OCI-LY3 (cell line): ENCODE measurements around the gene GABARAP.

Source experiments
- H2AFZ ChIP-seq: fragments of 200-600, 300-600 bp; shearing (Covaris generic); 2 replicates; pipeline ENCODE4 v1.6.0; 2014; ENCODE audit warnings: antibody characterized with exemption, low read depth, low read length
- H3K27ac ChIP-seq: fragments of 200-600, 300-600 bp; sonication (generic); 2 replicates; pipeline ENCODE4 v1.5.1; 2014; ENCODE audit warnings: mild to moderate bottlenecking, low read length, moderate library complexity, mixed read lengths
- H3K27me3 ChIP-seq: fragments of 200-600, 300-600 bp; sonication (generic); 2 replicates; pipeline ENCODE4 v1.6.1; 2014; ENCODE audit warnings: low read depth, low read length, mixed read lengths
- H3K36me3 ChIP-seq: fragments of 200-600, 300-600 bp; sonication (generic); replicated peaks from 2 replicates; pipeline ENCODE3; 2014; ENCODE audit warnings: low read depth, low read length, mixed read lengths
- H3K4me1 ChIP-seq: fragments of 300-600, 200-600 bp; sonication (generic); 2 replicates; pipeline ENCODE4 v1.6.1; 2014; ENCODE audit warnings: low read length, mixed read lengths
- H3K4me2 ChIP-seq: fragments of 200-600, 300-600 bp; sonication (generic); 2 replicates; pipeline ENCODE4 v1.6.1; 2014; ENCODE audit warnings: low read length, mixed read lengths
- H3K4me3 ChIP-seq: fragments of 300-600, 200-600 bp; sonication (generic); 2 replicates; pipeline ENCODE4 v1.5.1; 2014; ENCODE audit warnings: antibody characterized with exemption, mild to moderate bottlenecking, low read length, moderate library complexity
- H3K79me2 ChIP-seq: fragments of 300-600, 200-600 bp; shearing (Covaris generic); 2 replicates; pipeline ENCODE4 v1.6.1; 2014; ENCODE audit warnings: mild to moderate bottlenecking, low read length, mixed read lengths
- H3K9ac ChIP-seq: fragments of 300-600, 200-600 bp; shearing (Covaris generic); 2 replicates; pipeline ENCODE4 v1.6.0; 2014; ENCODE audit warnings: mild to moderate bottlenecking, low read length, moderate library complexity
- H3K9me3 ChIP-seq: fragments of 200-600, 300-600 bp; shearing (Covaris generic); 2 replicates; pipeline ENCODE4 v1.6.1; 2014; ENCODE audit warnings: low read length, mixed read lengths; ENCODE audit not compliant: insufficient read depth
- H4K20me1 ChIP-seq: fragments of 200-600, 300-600 bp; sonication (generic); 2 replicates; pipeline ENCODE4 v1.6.1; 2016; ENCODE audit warnings: low read length, mixed read lengths; ENCODE audit not compliant: insufficient read depth
- EZH2phosphoT487 ChIP-seq: fragments of 200-600 bp; shearing (Covaris generic); IDR thresholded peaks from 2 replicates; pipeline ENCODE4 v1.6.1; 2018; ENCODE audit warnings: antibody characterized with exemption, mixed run types, low read depth
- TF ChIP-seq, protein P1 (sequence below): fragments of 200-600, 300-600 bp; sonication (generic); IDR thresholded peaks from 2 replicates; pipeline ENCODE4 v1.5.1; 2014; ENCODE audit warnings: antibody characterized with exemption, low read length, low read depth

GABARAP gene

DNA sequence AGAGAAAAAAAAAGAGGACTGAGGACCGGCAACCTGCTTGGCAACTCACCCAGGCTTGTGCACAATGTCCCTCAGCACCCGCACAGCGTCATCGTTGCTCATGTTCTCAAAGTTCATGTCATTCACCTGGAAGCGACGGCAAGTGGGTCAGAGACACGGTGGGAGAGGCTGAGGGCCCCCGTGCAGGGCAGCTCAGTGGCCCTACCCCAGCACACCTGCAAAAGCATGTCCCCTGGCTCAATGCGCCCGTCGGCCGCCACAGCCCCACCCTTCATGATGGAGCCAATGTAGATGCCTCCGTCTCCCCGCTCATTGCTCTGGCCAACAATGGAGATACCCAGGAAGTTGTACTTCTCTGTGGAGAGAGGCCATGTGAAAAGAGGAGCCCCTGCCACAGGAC lies 13.3 kb downstream of the GABARAP start:
- H3K36me3 ChIP-seq, result peaks cover 1% of the 10 kb centered on the region
- H3K79me2 ChIP-seq, result peaks cover 29% of the 10 kb centered on the region

GRCh38 chr17:7226721-7227710 lies 15.2 kb downstream of the GABARAP start:
- Histone ChIP-seq H3K4me1 (no peaks in the 10 kb centered on the region), H3K27me3 (no peaks in the 10 kb centered on the region), H3K79me2 (peaks cover 10% of the 10 kb centered on the region), H3K9me3 (no peaks in the 10 kb centered on the region), H3K36me3 (peaks cover 7% of the 10 kb centered on the region), H4K20me1 (peaks cover 1% of the 10 kb centered on the region; the same call in 1 of the 2 replicates), H2AFZ (no peak overlapping the region), H3K27ac (no peak overlapping the region), H3K9ac (no peak overlapping the region), H3K4me3 (no peak overlapping the region), H3K4me2 (no peak overlapping the region)
- TF ChIP-seq, protein P1, sequence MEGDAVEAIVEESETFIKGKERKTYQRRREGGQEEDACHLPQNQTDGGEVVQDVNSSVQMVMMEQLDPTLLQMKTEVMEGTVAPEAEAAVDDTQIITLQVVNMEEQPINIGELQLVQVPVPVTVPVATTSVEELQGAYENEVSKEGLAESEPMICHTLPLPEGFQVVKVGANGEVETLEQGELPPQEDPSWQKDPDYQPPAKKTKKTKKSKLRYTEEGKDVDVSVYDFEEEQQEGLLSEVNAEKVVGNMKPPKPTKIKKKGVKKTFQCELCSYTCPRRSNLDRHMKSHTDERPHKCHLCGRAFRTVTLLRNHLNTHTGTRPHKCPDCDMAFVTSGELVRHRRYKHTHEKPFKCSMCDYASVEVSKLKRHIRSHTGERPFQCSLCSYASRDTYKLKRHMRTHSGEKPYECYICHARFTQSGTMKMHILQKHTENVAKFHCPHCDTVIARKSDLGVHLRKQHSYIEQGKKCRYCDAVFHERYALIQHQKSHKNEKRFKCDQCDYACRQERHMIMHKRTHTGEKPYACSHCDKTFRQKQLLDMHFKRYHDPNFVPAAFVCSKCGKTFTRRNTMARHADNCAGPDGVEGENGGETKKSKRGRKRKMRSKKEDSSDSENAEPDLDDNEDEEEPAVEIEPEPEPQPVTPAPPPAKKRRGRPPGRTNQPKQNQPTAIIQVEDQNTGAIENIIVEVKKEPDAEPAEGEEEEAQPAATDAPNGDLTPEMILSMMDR, result no peak
- no peak for TF ChIP-seq EZH2phosphoT487

More for the DNA sequence above, 13.3 kb downstream of the GABARAP start:
- no peaks in the 10 kb centered on the region for H3K9me3 ChIP-seq
- no peak for TF ChIP-seq EZH2phosphoT487
- TF ChIP-seq, protein P1, result no peak
- H3K4me1 ChIP-seq, result peaks cover 4% of the 10 kb centered on the region
- H3K4me3 ChIP-seq, result no peak overlapping the region
- no peaks in the 10 kb centered on the region for H3K27me3 ChIP-seq
- no peak overlapping the region for H3K27ac ChIP-seq
- no peak overlapping the region for H3K4me2 ChIP-seq
- no peak overlapping the region for H2AFZ ChIP-seq
- peaks cover 6% of the 10 kb centered on the region; the same call in 1 of the 2 replicates for H4K20me1 ChIP-seq
- H3K9ac ChIP-seq, result no peak overlapping the region

DNA sequence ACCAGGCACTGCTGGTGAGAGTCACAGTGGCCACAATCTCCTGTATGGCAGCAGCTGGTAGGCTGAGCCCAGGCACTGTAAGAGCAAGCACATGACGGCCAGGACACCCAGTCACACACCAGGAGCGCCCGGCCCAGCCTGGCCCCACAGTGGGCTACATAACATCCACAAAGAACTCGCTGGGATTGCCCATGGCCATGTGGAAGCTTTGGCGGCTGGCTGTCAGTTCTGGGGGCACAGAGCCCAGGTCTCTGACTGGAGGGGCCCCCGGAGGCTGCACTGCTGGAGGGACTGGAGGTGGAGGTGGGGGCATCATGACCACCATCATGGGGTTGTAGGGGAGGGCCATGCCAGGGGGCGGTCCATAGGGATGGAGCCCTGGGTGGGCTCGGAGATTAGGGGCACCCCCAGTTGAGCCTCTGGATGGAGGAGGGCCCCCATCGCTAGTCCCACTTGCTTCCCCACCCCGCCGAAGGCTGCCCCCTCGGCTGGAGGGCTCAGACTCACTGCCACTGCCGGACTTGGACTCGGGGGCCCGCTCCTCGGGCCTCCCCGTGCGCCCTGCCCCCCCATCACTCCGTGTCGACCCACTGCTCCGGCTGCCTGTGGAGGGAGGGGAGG lies 16.4 kb downstream of the GABARAP start:
- Histone ChIP-seq H3K36me3 (peaks cover 7% of the 10 kb centered on the region), H3K9me3 (no peaks in the 10 kb centered on the region), H3K79me2 (peaks cover 3% of the 10 kb centered on the region; the same call in 1 of the 2 replicates), H3K9ac (no peak overlapping the region), H3K4me2 (no peak overlapping the region), H3K4me1 (no peaks in the 10 kb centered on the region; the same call in 1 of the 2 replicates), H3K27me3 (no peaks in the 10 kb centered on the region), H2AFZ (no peak overlapping the region), H3K4me3 (no peak overlapping the region), H3K27ac (no peak overlapping the region), H4K20me1 (no peaks in the 10 kb centered on the region)
- TF ChIP-seq EZH2phosphoT487, result no peak
- TF ChIP-seq, protein P1, result no peak

GRCh38 chr17:7224661-7225111 lies 17.6 kb downstream of the GABARAP start:
- no peaks in the 10 kb centered on the region for H3K9me3 ChIP-seq
- H3K4me1 ChIP-seq, result peaks cover 4% of the 10 kb centered on the region
- H3K27ac ChIP-seq, result no peak overlapping the region
- H3K9ac ChIP-seq, result no peak overlapping the region
- no peak overlapping the region for H3K4me2 ChIP-seq
- H3K36me3 ChIP-seq, result peaks cover 7% of the 10 kb centered on the region
- H3K27me3 ChIP-seq, result no peaks in the 10 kb centered on the region
- no peak overlapping the region for H3K4me3 ChIP-seq
- no peaks in the 10 kb centered on the region for H4K20me1 ChIP-seq
- no peak overlapping the region for H2AFZ ChIP-seq
- TF ChIP-seq EZH2phosphoT487, result no peak
- TF ChIP-seq, protein P1, result no peak
- 0 out of 2 replicates have a peak, but pooled peaks cover 4% of the 10 kb centered on the region for H3K79me2 ChIP-seq
